HG03108 (cell line): ENCODE measurements around the gene IQGAP1.

Experiments used
- ATAC-seq: cut with Tn5 transposase; IDR thresholded peaks from one replicate; pipeline ENCODE4 v1.9.1; 2021; ENCODE audit warnings: moderate library complexity; ENCODE audit not compliant: unreplicated experiment

Gene IQGAP1

DNA sequence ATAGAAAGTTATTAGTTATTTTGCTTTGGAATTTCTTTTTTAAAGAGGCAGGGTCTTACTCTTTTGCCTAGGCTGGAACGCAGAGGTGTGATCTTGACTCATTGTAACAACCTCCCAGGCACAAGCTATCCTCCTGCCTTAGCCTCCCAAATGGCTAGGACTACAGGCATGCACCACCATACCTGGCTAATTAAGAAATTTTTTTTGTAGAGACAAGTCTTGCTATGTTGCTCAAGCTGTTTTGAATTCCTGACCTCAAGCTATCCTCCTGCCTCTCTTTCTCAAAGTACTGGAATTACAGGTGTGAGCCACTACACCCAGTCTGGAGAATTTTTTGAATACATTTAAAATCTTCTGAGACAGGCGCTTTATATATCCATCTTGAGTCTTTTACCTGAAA lies 49.5 kb downstream of the IQGAP1 start:
- no peak for ATAC-seq

- ATAC-seq, result no peak
These were observed 51.9 kb downstream of the IQGAP1 start for GRCh38 chr15:90439946-90440345.

DNA sequence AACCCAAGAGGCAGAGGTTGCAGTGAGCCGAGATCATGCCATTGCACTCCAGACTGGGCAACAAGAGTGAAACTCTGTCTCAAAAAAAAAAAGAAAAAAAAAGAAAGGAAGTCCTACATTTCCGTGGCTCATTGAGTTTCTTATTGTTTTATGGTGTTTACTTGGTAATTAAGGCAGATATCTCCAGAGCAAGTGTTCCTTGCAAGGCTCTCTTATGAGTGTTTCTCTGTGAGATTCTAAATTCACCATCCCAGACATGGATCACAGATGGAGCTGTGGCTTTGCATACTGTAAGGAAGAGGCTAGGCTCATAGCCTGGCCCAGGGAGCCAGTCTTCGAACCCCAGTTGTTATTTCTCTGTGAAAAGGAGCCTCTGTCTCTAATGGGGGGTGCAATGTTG lies 53.0 kb downstream of the IQGAP1 start:
- ATAC-seq, result no peak

GRCh38 chr15:90442423-90442822 lies 54.4 kb downstream of the IQGAP1 start:
- ATAC-seq, result no peak

GRCh38 chr15:90449206-90449735 lies 61.2 kb downstream of the IQGAP1 start:
- ATAC-seq, result no peak

- no peak for ATAC-seq
These were observed 63.2 kb downstream of the IQGAP1 start for GRCh38 chr15:90451053-90451850.

DNA sequence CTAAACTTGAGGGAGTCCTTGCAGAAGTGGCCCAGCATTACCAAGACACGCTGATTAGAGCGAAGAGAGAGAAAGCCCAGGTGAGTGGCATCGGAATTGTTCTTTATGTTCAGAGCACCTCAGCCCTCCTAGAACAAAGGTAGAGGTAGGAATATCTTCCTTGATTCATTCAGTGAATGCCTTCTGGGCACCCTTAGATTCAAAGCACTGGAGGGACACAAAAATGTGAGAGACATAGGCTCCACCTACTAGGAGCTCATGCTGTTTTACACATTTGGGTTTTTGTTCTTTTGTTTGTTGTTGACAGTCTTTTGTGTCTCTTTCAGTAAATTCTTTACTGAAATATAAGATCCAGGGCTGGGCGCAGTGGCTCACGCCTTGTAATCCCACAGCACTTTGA lies 68.2 kb downstream of the IQGAP1 start:
- no peak for ATAC-seq

DNA sequence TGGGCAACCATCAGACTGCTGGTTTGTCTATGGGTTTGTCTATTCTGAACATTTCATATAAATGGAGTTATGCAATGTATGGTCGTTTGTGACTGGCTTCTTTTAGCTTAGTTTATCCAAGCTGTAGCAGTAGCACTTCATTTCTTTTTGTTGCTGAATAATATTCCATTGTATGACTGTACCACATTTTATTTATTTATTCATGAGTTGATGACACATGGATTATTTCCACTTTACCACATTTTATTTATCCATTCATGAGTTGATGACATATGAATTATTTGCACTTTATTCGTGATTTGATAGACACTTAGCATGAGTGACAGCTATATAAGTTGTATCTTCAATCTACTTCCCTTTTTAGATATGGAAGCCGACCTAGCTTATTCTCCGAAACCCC lies 70.0 kb downstream of the IQGAP1 start:
- no peak for ATAC-seq

GRCh38 chr15:90459368-90459767 lies 71.3 kb downstream of the IQGAP1 start:
- ATAC-seq, result no peak

DNA sequence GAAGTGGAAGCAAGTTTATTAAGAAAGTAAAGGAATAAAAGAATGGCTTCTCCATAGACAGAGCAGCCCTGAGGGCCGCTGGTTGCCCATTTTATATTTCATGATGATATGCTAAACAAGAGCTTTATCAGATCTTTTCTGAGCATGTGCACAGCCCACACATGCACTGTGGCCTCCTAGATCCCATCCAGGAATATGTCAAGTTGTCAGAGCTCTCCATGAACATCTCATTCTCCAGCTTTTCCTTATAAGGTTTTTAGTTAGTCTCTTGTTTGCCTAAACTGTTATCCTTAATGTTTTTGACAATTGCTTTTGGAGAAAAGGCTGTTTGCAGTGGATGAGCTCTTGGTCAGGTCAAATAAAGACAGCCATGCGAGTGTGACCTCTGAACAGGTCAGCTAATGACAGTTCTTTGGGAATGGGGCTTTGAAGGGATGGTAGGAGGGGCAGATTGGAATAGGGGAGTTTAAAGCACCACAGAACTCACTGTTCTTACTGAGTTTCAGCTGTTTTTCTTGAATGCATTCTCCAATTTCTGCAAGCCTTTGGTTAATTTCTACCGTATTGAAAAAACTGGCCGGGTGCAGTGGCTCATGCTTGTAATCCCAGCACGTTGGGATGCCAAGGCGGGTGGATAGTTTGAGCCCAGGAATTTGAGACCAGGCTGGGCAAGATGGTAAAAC lies 72.2 kb downstream of the IQGAP1 start:
- no peak for ATAC-seq

DNA sequence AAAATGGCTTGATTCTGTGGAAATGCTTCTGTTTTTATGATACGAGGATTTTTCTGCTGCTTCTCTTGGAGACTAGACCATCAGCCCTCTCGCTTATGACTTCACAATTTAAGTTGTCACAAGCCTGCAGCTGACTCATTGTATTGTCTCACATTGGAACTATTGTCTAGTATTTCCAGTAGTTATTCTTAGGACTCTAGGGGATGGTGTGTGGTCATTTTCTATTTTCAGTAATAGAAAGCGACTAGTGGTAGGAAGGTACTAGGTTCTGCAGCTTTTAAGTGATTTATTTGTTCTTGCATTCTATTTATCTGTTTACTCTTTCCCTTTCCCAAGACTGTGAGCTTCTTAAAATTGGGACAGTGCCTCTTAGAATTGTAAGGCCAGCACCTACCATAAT lies 75.3 kb downstream of the IQGAP1 start:
- no peak for ATAC-seq

DNA sequence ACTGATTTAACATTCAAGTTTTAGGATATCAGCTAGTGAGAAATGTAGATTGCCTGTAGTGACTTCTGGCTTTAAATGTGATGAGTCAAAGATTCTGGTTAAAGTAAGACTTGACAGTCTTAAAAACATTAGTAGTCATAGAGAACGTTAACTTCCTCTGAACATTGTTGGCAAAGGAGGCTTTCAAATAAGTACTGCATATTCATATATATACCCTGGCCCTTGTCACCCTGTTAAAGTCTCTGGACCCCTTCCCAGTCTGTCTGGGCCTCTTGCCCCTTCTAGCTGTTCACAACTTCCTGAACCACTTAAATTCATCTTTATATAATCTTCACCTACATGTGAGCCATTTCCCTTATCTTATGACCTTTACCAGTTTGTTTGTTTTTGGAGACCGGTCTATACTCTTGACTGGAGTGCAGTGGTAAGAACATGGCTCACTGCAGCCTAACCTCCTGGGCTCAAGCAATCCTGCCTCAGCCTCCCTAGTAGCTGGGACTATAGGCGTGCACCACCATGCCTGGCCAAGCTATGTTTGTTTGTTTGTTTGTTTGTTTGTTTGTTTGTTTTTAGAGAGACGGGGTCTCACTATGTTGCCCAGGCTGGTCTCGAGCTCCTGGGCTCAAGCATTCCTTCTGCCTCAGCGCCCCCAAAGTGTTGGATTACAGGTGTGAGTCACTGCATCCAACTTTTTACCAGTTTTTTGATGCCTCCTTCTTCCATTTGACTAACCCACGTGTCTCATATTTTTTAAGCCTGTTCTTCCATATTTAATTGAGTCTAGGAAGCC lies 77.3 kb downstream of the IQGAP1 start:
- no peak for ATAC-seq

DNA sequence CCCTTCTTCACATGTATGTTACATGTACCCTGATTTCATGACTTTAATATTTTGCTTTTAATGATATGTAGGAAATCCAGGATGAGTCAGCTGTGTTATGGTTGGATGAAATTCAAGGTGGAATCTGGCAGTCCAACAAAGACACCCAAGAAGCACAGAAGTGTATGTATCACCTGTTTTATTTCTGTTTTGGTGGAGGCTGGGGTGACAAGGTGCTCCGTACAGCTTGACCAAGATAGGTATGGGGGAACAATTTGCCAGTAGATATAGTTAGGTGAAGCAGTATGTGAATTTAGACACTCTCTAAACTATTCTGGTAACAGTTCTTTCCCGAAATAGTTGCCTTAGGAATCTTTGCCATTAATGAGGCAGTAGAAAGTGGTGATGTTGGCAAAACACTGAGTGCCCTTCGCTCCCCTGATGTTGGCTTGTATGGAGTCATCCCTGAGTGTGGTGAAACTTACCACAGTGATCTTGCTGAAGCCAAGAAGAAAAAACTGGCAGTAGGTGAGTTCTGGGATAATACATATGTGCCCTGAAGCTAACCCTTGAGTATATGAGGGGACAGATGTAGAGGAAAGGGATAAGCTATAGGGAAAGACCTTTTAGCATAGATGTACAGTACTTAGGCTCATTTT lies 78.0 kb downstream of the IQGAP1 start:
- ATAC-seq, result no peak

DNA sequence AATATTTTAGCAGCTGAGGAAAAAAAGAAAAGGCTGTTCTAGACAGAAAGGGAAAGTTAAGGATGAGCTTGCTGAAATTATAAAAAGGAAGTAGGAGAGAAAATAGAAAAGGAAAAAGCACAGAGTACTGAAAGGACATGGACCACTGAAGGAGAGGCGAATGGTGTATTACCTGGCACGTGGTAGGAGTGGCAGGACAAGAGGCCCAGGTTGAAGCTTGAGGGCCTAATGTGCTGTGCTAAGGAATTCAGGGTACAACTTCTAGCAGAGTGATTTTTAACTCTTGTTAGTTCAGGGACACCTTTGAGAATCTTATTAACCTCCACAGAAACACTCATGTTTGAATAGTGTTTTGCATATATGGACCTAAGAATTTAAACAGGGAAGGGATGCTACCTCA lies 81.7 kb downstream of the IQGAP1 start:
- no peak for ATAC-seq

- ATAC-seq, result no peak
These were observed 82.4 kb downstream of the IQGAP1 start for GRCh38 chr15:90470453-90470852.

GRCh38 chr15:90471126-90471525 lies 83.1 kb downstream of the IQGAP1 start:
- no peak for ATAC-seq

DNA sequence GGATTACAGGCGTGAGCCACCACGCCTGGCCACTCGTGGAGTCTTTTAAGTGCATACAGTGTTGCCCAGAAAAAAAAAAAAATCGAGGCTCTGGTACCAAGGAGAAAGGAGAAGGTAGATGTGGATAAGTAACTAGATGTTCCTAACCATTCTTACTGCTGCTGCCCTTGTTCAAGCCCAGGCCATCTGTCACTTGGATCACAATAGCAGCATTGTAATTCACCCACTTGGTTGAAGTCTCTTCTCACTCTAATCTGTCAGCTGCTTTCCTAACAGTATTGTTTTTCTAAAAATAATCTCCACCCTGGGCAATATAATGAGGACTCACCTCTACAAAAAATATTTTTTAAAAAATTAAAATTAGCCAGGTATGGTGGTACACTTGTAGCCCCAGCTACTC lies 83.7 kb downstream of the IQGAP1 start:
- ATAC-seq, result no peak

GRCh38 chr15:90478846-90479481 lies 90.9 kb downstream of the IQGAP1 start:
- no peak for ATAC-seq

GRCh38 chr15:90479656-90480055 lies 91.6 kb downstream of the IQGAP1 start:
- ATAC-seq, result no peak

DNA sequence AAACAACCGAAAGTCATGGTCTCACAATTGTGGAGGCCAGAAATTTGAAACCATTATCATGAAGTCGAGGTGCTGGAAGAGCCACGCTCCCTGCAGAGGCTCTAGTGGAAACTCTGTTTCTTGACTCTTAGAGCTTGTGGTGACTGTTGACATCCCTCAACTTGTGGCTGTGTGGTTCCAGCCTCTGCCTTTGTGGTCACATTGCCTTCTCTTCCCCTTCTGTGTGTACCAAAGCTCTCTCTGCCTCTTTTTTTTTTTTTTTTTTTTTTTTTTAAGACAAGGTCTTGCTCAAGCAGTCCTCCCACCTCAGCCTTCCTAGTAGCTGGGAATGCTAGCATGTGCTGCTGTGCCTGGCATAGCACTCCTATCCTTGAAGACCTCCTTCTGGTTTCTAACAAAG lies 93.0 kb downstream of the IQGAP1 start:
- no peak for ATAC-seq
